Measurements from ENCODE around the gene CDK6.

- TF ChIP-seq EZH2 (IDR thresholded peaks at IDR 0.05; ENCODE audit: low read length, unreplicated experiment) = no peak
- no peak for TF ChIP-seq CTCF (conservative IDR thresholded peaks at IDR 0.05; ENCODE audit: low read depth, low read length)
- no peak for TF ChIP-seq EZH2phosphoT487 (IDR thresholded peaks at IDR 0.05; ENCODE audit: borderline replicate concordance, low read length)
Measured at GRCh38 chr7:92841192-92841591, 4.8 kb upstream of the CDK6 start.
